T-helper 2 cell treated with Interferon-gamma antibody and Interleukin-4, amounts not matched to agents 5 μg/mL and 100 μg/mL, for 36 hours (primary cell): ENCODE data around the gene KCNN4.
A peak's percentile ranks its signal among the peaks of the same experiment; 100 is the strongest.
"Not testable (repeated sequence)": the region's sequence is repeated elsewhere in the genome, so short reads cannot be mapped to it uniquely, and the experiment has no call there.

Experiments used
- DNase-seq: peaks from one replicate; pipeline ENCODE4 v3.0.0; 2021; ENCODE audit warnings: low spot score
- H3K27ac Mint-ChIP-seq: one replicate; pipeline ENCODE4 v1.8.0; 2021; ENCODE audit warnings: mild to moderate bottlenecking, mixed read lengths
- H3K27me3 Mint-ChIP-seq: one replicate; pipeline ENCODE4 v1.8.0; 2021; ENCODE audit warnings: low read depth, mixed read lengths
- H3K36me3 Mint-ChIP-seq: one replicate; pipeline ENCODE4 v1.8.0; 2021; ENCODE audit warnings: low read depth, mixed read lengths
- H3K4me1 Mint-ChIP-seq: one replicate; pipeline ENCODE4 v1.8.0; 2021; ENCODE audit warnings: low read depth, mixed read lengths
- H3K4me3 Mint-ChIP-seq: one replicate; pipeline ENCODE4 v1.8.0; 2022; ENCODE audit warnings: mild to moderate bottlenecking, moderate library complexity, mixed read lengths
- H3K9me3 Mint-ChIP-seq: one replicate; pipeline ENCODE4 v1.8.0; 2021; ENCODE audit warnings: mixed read lengths

The KCNN4 gene

GRCh38 chr19:43809762-43810696 lies 29.3 kb upstream of the KCNN4 start:
- no peak for DNase-seq
- Mint-ChIP-seq H3K27me3 (peaks cover 11% of the 10 kb centered on the region), H3K9me3 (no peaks in the 10 kb centered on the region), H3K4me1 (peaks cover 3% of the 10 kb centered on the region), H3K36me3 (no peaks in the 10 kb centered on the region), H3K4me3 (no peak overlapping the region), H3K27ac (no peak overlapping the region)

DNA sequence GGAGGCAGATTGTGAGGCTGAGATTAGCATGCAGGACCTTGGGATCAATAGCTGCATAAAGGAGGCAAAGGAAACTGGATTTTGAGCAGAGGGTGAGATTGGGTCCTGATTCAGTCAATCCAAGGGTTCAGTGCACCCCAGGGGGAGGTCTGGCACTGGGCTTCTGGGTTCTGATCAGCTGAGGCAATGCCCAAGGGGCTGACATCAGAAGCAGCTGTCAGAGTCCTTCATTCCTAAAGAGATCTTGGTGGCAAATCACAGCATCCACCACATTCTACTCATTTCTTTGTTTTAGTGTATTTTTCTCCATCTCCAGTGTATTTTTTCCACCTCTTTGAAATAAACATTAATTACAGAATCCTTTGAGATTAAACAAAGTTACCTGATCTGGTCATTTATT lies 26.9 kb upstream of the KCNN4 start:
- Mint-ChIP-seq H3K9me3 (no peaks in the 10 kb centered on the region), H3K27me3 (peaks cover 11% of the 10 kb centered on the region), H3K27ac (no peak overlapping the region), H3K4me1 (peaks cover 3% of the 10 kb centered on the region), H3K4me3 (no peak overlapping the region), H3K36me3 (no peaks in the 10 kb centered on the region)
- DNase-seq: no peak

- Mint-ChIP-seq H3K27me3 (peaks cover 13% of the 10 kb centered on the region), H3K4me3 (no peak overlapping the region), H3K4me1 (peaks cover 3% of the 10 kb centered on the region), H3K27ac (no peak overlapping the region), H3K9me3 (no peaks in the 10 kb centered on the region), H3K36me3 (no peaks in the 10 kb centered on the region)
- DNase-seq: no peak
These were observed 26.1 kb upstream of the KCNN4 start for GRCh38 chr19:43806848-43807247.

DNA sequence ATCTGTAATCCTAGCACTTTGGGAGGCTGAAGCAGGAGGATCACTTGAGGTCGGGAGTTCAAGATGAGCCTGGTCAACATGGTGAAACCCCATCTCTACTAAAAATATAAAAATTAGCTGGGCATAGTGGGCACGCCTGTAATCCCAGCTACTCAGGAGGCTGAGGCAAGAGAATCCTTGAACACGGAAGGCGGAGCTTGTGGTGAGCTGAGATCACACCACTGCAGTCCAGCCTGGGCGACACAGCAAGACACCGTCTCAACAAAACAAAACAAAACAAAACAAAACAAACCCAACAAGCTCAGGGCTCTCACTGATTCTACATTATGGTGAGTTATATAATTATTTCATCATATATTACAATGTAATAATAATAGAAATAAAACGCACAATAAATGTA lies 25.6 kb upstream of the KCNN4 start:
- DNase-seq, H3K4me3 Mint-ChIP-seq, H3K4me1 Mint-ChIP-seq, H3K36me3 Mint-ChIP-seq, H3K27ac Mint-ChIP-seq, H3K9me3 Mint-ChIP-seq: not testable (repeated sequence)
- H3K27me3 Mint-ChIP-seq: peaks cover 15% of the 10 kb centered on the region

DNA sequence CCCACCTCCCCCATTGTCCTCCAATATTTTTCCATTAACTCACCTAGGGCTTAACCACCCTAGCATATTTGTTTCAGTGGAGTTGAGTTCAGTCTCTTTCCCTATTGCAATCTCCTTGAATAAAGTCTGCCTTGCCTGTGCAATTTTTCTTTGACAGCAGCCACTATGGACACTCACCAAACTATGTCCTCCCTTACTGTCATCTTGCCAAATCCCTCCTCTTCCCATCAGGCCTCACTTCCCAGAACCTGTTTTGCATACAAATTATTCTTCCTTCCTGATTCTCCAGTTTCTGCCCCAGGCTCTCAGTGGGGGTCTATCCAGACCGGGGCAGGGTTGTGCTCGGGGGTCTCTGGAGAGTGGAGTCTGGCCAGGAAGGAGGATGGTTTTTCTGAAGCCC lies 23.7 kb upstream of the KCNN4 start:
- H3K27me3 Mint-ChIP-seq: peaks cover 21% of the 10 kb centered on the region
- H3K4me1 Mint-ChIP-seq: peaks cover 6% of the 10 kb centered on the region
- no peak overlapping the region for H3K27ac Mint-ChIP-seq
- no peak for DNase-seq
- no peaks in the 10 kb centered on the region for H3K36me3 Mint-ChIP-seq
- no peak overlapping the region for H3K4me3 Mint-ChIP-seq
- H3K9me3 Mint-ChIP-seq: no peaks in the 10 kb centered on the region

GRCh38 chr19:43802216-43802951 lies 21.6 kb upstream of the KCNN4 start, which contains the start of gene LYPD5:
Gene LYPD5 (minus strand): TSS chr19:43802447. CDS start chr19:43802380, 67 bp downstream.
- H3K9me3 Mint-ChIP-seq: no peaks in the 10 kb centered on the region
- H3K4me3 Mint-ChIP-seq: no peak within 1 kb of the TSS
- no peak within 1 kb of the TSS for H3K27ac Mint-ChIP-seq
- H3K27me3 Mint-ChIP-seq: peaks cover 28% of the 10 kb centered on the region
- no peak for DNase-seq
- H3K36me3 Mint-ChIP-seq: no peaks in the 10 kb centered on the region
- peaks cover 15% of the 10 kb centered on the region for H3K4me1 Mint-ChIP-seq

- Mint-ChIP-seq H3K36me3 (no peaks in the 10 kb centered on the region), H3K4me1 (peaks cover 17% of the 10 kb centered on the region), H3K4me3 (peak overlapping the region; percentile 81), H3K9me3 (no peaks in the 10 kb centered on the region), H3K27ac (peak overlapping the region; percentile 4), H3K27me3 (peaks cover 24% of the 10 kb centered on the region)
- DNase-seq: no peak
These were observed 18.8 kb upstream of the KCNN4 start for GRCh38 chr19:43799502-43800142.

DNA sequence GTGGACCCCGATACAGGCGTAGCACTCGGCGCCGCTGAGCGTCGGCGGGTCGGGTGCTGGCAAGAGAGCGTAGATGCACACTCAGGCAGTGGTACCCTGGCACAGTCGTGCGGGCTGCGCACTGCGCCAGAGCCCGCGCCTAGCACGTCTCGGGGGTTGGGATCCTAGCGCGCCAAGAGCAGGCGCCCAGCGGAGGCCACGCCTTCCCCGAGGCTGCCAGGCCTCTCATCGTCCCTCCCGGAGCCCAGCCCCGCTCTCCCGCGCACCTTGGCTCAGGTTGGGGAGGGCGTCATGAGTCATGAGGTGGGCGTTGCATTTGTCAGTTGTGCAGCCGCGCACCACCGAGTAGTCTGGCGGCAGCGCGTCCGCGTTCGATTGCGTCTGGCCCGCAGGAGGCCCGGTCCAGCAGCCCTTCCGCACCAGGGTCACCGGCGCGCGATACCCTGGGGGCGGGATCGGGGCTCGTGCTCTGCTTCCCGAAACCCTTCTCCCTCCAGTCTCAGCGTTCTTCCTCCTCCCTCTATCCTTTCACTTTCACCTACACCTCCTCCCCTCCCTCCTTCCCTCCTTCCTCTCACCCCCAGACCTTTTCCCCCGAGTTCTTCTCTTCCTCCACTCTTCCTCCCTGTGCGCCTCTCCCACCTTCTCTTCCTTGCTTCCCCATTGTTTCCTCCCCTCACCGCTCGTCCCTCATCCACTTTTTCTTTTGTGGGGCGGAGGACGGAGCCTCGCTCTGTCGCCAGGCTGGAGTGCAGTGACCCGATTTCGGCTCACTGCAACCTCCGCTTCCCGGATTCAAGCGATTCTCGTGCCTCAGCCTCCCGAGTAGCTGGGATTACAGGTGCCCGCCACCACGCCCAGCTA lies 18.0 kb upstream of the KCNN4 start:
- peak; percentile 45 for DNase-seq
- Mint-ChIP-seq H3K27ac (no peak overlapping the region), H3K36me3 (no peaks in the 10 kb centered on the region), H3K27me3 (peaks cover 27% of the 10 kb centered on the region), H3K4me3 (peak overlapping the region; percentile 81), H3K9me3 (no peaks in the 10 kb centered on the region), H3K4me1 (peaks cover 17% of the 10 kb centered on the region)

- peak overlapping the region; percentile 81 for H3K4me3 Mint-ChIP-seq
- H3K4me1 Mint-ChIP-seq: peaks cover 17% of the 10 kb centered on the region
- no peak overlapping the region for H3K27ac Mint-ChIP-seq
- H3K27me3 Mint-ChIP-seq: peaks cover 32% of the 10 kb centered on the region
- no peaks in the 10 kb centered on the region for H3K36me3 Mint-ChIP-seq
- DNase-seq: no peak
- H3K9me3 Mint-ChIP-seq: no peaks in the 10 kb centered on the region
These were observed 17.3 kb upstream of the KCNN4 start for GRCh38 chr19:43798026-43798545.

GRCh38 chr19:43797556-43797955 lies 16.8 kb upstream of the KCNN4 start:
- H3K36me3 Mint-ChIP-seq: no peaks in the 10 kb centered on the region
- DNase-seq: no peak
- H3K4me3 Mint-ChIP-seq: peak overlapping the region; percentile 43
- H3K9me3 Mint-ChIP-seq: no peaks in the 10 kb centered on the region
- H3K27me3 Mint-ChIP-seq: peaks cover 32% of the 10 kb centered on the region
- H3K27ac Mint-ChIP-seq: no peak overlapping the region
- peaks cover 17% of the 10 kb centered on the region for H3K4me1 Mint-ChIP-seq

- Mint-ChIP-seq H3K27me3 (peaks cover 31% of the 10 kb centered on the region), H3K4me3 (peak overlapping the region; percentile 43), H3K9me3 (no peaks in the 10 kb centered on the region), H3K4me1 (peaks cover 17% of the 10 kb centered on the region), H3K36me3 (no peaks in the 10 kb centered on the region), H3K27ac (no peak overlapping the region)
- no peak for DNase-seq
These were observed 16.3 kb upstream of the KCNN4 start for GRCh38 chr19:43797118-43797517.

GRCh38 chr19:43790587-43790986 lies 9.8 kb upstream of the KCNN4 start:
- H3K27me3 Mint-ChIP-seq: peaks cover 15% of the 10 kb centered on the region
- H3K36me3 Mint-ChIP-seq: no peaks in the 10 kb centered on the region
- H3K4me1 Mint-ChIP-seq: no peaks in the 10 kb centered on the region
- DNase-seq: no peak
- no peaks in the 10 kb centered on the region for H3K9me3 Mint-ChIP-seq
- no peak overlapping the region for H3K4me3 Mint-ChIP-seq
- H3K27ac Mint-ChIP-seq: no peak overlapping the region

GRCh38 chr19:43789029-43789428 lies 8.3 kb upstream of the KCNN4 start:
- no peaks in the 10 kb centered on the region for H3K36me3 Mint-ChIP-seq

More at GRCh38 chr19:43789029-43789428, 8.3 kb upstream of the KCNN4 start:
- no peak overlapping the region for H3K27ac Mint-ChIP-seq
- DNase-seq: no peak
- H3K9me3 Mint-ChIP-seq: no peaks in the 10 kb centered on the region
- no peak overlapping the region for H3K4me3 Mint-ChIP-seq
- peaks cover 11% of the 10 kb centered on the region for H3K4me1 Mint-ChIP-seq
- peaks cover 15% of the 10 kb centered on the region for H3K27me3 Mint-ChIP-seq
